K562 (cell line): ENCODE measurements around the gene ARMH4.

Source experiments
- CCNT2 ChIP-seq: IDR thresholded peaks from 2 replicates; pipeline ENCODE4 v1.6.1; 2011; ENCODE audit warnings: borderline replicate concordance, low read depth, mild to moderate bottlenecking, moderate library complexity, mixed read lengths, low read length; ENCODE audit not compliant: insufficient read length; ENCODE audit errors: extremely low read depth
- GABPA ChIP-seq: fragments of 200-800 bp; sonication (Bioruptor generic); conservative IDR thresholded peaks from 2 replicates; pipeline ENCODE4 v1.6.1; 2016; ENCODE audit warnings: low read depth, missing genetic modification characterization, missing compliant biosample characterization
- HDAC8 ChIP-seq: fragments of 450-650 bp; IDR thresholded peaks from 2 replicates; pipeline ENCODE4 v1.6.1; 2016; ENCODE audit warnings: mild to moderate bottlenecking, missing genetic modification characterization, moderate library complexity, missing compliant biosample characterization
- MAZ ChIP-seq, 2 experiments: fragments of 450-650 bp in 1 of 2; sonication (generic) in 1 of 2; formaldehyde crosslinking; IDR thresholded peaks in 1 of 2; conservative IDR thresholded peaks in 1 of 2; 2 replicates each; pipeline versions ENCODE4 v1.4.0 to v1.5.0; 2020; ENCODE audit warnings: mild to moderate bottlenecking in 1 of 2, missing genetic modification reagents in 1 of 2
- PHF20 ChIP-seq: fragments of 450-650 bp; IDR thresholded peaks from 2 replicates; pipeline ENCODE4 v1.6.1; 2018; ENCODE audit not compliant: partially characterized antibody
- POLR2B ChIP-seq: fragments of 450-650 bp; IDR thresholded peaks from 2 replicates; pipeline ENCODE4 v1.6.1; 2018; ENCODE audit warnings: low read depth; ENCODE audit not compliant: partially characterized antibody
- SAP30 ChIP-seq: fragments of 200-600 bp; sonication (generic); IDR thresholded peaks from 2 replicates; pipeline ENCODE4 v1.6.1; 2012; ENCODE audit warnings: borderline replicate concordance, low read depth, mild to moderate bottlenecking, moderate library complexity, low read length, control low read depth, inconsistent platforms; ENCODE audit not compliant: insufficient read depth, poor library complexity, severe bottlenecking
- ZBTB7A ChIP-seq: IDR thresholded peaks from 2 replicates; pipeline ENCODE4 v1.6.1; 2011; ENCODE audit warnings: low read depth, mild to moderate bottlenecking, low read length, moderate library complexity, borderline replicate concordance; ENCODE audit not compliant: control insufficient read depth
- ZC3H11A ChIP-seq: IDR thresholded peaks from 2 replicates; pipeline ENCODE4 v1.6.1; 2012; ENCODE audit warnings: low read depth, low read length, improper control_type of control experiment
- ZNF165 ChIP-seq: fragments of 250-450 bp; sonication (Bioruptor Pico); IDR thresholded peaks from 2 replicates; pipeline ENCODE4 v1.4.0; 2020; ENCODE audit warnings: borderline replicate concordance
- ZNF830 ChIP-seq: fragments of 250-450 bp; sonication (Bioruptor Pico); IDR thresholded peaks from 2 replicates; pipeline ENCODE4 v1.5.0; 2021; ENCODE audit warnings: mild to moderate bottlenecking
- TF ChIP-seq, protein P1 (sequence below), 3 experiments: IDR thresholded peaks in 2 of 3; conservative IDR thresholded peaks in 1 of 3; 2 replicates each; pipeline ENCODE4 v1.5.1; 2011 to 2012; ENCODE audit warnings: low read length in 3 of 3, mild to moderate bottlenecking in 3 of 3, control low read depth in 2 of 3, improper control_type of control experiment in 1 of 3, inconsistent platforms in 1 of 3, low read depth in 1 of 3, mixed read lengths in 1 of 3, moderate library complexity in 1 of 3; ENCODE audit not compliant: insufficient read depth in 2 of 3
- TF ChIP-seq, protein P2 (sequence below): sonication (generic); formaldehyde crosslinking; IDR thresholded peaks from 2 replicates; pipeline ENCODE4 v1.8.1; 2023; ENCODE audit warnings: mild to moderate bottlenecking, missing genetic modification reagents

DNA sequence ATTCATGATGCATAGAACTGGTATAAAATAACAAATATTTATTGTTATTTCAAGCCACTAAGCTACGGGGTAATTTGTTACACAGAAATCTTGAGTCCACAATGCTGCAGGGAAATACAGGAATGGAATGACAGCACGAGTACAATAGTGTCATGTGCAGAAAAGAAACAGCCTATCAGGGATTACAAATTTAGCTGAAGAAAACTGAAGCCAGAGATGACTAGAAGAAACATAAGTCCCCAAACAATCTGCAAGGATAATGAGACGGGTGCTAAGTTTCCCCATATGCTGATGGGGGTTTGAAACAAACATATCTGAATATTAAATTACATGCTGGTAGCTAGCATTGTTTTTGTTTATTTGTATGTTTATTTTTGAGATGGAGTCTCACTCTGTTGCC, 8.9 kb downstream of the ARMH4 start:
- TF ChIP-seq, protein P1, sequence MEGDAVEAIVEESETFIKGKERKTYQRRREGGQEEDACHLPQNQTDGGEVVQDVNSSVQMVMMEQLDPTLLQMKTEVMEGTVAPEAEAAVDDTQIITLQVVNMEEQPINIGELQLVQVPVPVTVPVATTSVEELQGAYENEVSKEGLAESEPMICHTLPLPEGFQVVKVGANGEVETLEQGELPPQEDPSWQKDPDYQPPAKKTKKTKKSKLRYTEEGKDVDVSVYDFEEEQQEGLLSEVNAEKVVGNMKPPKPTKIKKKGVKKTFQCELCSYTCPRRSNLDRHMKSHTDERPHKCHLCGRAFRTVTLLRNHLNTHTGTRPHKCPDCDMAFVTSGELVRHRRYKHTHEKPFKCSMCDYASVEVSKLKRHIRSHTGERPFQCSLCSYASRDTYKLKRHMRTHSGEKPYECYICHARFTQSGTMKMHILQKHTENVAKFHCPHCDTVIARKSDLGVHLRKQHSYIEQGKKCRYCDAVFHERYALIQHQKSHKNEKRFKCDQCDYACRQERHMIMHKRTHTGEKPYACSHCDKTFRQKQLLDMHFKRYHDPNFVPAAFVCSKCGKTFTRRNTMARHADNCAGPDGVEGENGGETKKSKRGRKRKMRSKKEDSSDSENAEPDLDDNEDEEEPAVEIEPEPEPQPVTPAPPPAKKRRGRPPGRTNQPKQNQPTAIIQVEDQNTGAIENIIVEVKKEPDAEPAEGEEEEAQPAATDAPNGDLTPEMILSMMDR (IDR thresholded peaks at IDR 0.05 in 2 of 3, conservative IDR thresholded peaks at IDR 0.05 in 1 of 3; ENCODE audit: insufficient read depth in 2 of 3, low read depth in 1 of 3, low read length in 3 of 3), result no peak
- TF ChIP-seq ZNF165 (CRISPR knock-in tag) (no peak), SAP30 (no peak), CCNT2 (no peak), ZBTB7A (no peak), MAZ (CRISPR knock-in tag; conservative IDR thresholded peaks at IDR 0.05 in 1 of 2, IDR thresholded peaks at IDR 0.05 in 1 of 2) (no peak), PHF20 (no peak), POLR2B (no peak), HDAC8 (tag) (no peak), GABPA (tag) (no peak), ZC3H11A (no peak), ZNF830 (CRISPR knock-in tag) (no peak)
- TF ChIP-seq, protein P2, sequence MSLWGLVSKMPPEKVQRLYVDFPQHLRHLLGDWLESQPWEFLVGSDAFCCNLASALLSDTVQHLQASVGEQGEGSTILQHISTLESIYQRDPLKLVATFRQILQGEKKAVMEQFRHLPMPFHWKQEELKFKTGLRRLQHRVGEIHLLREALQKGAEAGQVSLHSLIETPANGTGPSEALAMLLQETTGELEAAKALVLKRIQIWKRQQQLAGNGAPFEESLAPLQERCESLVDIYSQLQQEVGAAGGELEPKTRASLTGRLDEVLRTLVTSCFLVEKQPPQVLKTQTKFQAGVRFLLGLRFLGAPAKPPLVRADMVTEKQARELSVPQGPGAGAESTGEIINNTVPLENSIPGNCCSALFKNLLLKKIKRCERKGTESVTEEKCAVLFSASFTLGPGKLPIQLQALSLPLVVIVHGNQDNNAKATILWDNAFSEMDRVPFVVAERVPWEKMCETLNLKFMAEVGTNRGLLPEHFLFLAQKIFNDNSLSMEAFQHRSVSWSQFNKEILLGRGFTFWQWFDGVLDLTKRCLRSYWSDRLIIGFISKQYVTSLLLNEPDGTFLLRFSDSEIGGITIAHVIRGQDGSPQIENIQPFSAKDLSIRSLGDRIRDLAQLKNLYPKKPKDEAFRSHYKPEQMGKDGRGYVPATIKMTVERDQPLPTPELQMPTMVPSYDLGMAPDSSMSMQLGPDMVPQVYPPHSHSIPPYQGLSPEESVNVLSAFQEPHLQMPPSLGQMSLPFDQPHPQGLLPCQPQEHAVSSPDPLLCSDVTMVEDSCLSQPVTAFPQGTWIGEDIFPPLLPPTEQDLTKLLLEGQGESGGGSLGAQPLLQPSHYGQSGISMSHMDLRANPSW (CRISPR knock-in tag), result no peak
